Stimulated activated CD4-positive, alpha-beta T cell treated with anti-CD3 and anti-CD28 coated beads, Interleukin-2, amount 100 ng/mL, for 4 hours (primary cell): ENCODE measurements around the gene MBP.

ENCODE experiments used
- DNase-seq: peaks from one replicate; pipeline ENCODE4 v3.0.0-alpha.2; 2020; ENCODE audit warnings: low read depth

MBP gene

GRCh38 chr18:77082316-77082955 lies 50.1 kb downstream of the MBP start:
- DNase-seq: no peak

GRCh38 chr18:77081390-77081778 lies 51.2 kb downstream of the MBP start:
- no peak for DNase-seq

- DNase-seq: no peak
Measured at GRCh38 chr18:77079954-77080682, 52.5 kb downstream of the MBP start.

- DNase-seq: no peak
Measured at GRCh38 chr18:77079088-77079487, 53.5 kb downstream of the MBP start.

- DNase-seq: no peak
Measured at GRCh38 chr18:77078690-77079070, 53.9 kb downstream of the MBP start.

- DNase-seq: no peak
Measured at GRCh38 chr18:77077941-77078689, 54.5 kb downstream of the MBP start.

GRCh38 chr18:77077401-77077800 lies 55.2 kb downstream of the MBP start:
- no peak for DNase-seq

- no peak for DNase-seq
Measured at GRCh38 chr18:77076111-77076510, 56.5 kb downstream of the MBP start.

- no peak for DNase-seq
Measured at GRCh38 chr18:77074431-77074830, 58.2 kb downstream of the MBP start.

- no peak for DNase-seq
Measured at GRCh38 chr18:77073336-77074093, 59.1 kb downstream of the MBP start.

GRCh38 chr18:77072566-77072965 lies 60.0 kb downstream of the MBP start:
- no peak for DNase-seq

GRCh38 chr18:77071711-77072292 lies 60.8 kb downstream of the MBP start:
- DNase-seq: peak; percentile 52

GRCh38 chr18:77071061-77071460 lies 61.5 kb downstream of the MBP start:
- DNase-seq: no peak

GRCh38 chr18:77070627-77071026 lies 62.0 kb downstream of the MBP start:
- DNase-seq: no peak

- DNase-seq: no peak
Measured at GRCh38 chr18:77069931-77070330, 62.7 kb downstream of the MBP start.

GRCh38 chr18:77069482-77069881 lies 63.1 kb downstream of the MBP start:
- no peak for DNase-seq

GRCh38 chr18:77068321-77069312 lies 64.0 kb downstream of the MBP start:
- no peak for DNase-seq

- DNase-seq: peak; percentile 58
Measured at GRCh38 chr18:77067291-77068061, 65.1 kb downstream of the MBP start.

- no peak for DNase-seq
Measured at GRCh38 chr18:77066689-77067088, 65.9 kb downstream of the MBP start.

- no peak for DNase-seq
Measured at GRCh38 chr18:77066101-77066500, 66.5 kb downstream of the MBP start.
